Measurements from ENCODE around the gene SUSD1.

- TF ChIP-seq, protein P1, sequence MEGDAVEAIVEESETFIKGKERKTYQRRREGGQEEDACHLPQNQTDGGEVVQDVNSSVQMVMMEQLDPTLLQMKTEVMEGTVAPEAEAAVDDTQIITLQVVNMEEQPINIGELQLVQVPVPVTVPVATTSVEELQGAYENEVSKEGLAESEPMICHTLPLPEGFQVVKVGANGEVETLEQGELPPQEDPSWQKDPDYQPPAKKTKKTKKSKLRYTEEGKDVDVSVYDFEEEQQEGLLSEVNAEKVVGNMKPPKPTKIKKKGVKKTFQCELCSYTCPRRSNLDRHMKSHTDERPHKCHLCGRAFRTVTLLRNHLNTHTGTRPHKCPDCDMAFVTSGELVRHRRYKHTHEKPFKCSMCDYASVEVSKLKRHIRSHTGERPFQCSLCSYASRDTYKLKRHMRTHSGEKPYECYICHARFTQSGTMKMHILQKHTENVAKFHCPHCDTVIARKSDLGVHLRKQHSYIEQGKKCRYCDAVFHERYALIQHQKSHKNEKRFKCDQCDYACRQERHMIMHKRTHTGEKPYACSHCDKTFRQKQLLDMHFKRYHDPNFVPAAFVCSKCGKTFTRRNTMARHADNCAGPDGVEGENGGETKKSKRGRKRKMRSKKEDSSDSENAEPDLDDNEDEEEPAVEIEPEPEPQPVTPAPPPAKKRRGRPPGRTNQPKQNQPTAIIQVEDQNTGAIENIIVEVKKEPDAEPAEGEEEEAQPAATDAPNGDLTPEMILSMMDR (IDR thresholded peaks at IDR 0.05), result no peak
- TF ChIP-seq POLR2A (IDR thresholded peaks at IDR 0.05) (no peak), POLR2AphosphoS5 (IDR thresholded peaks at IDR 0.05) (no peak), EP300 (IDR thresholded peaks at IDR 0.05) (no peak)
Observed at GRCh38 chr9:111999319-111999718, 175.8 kb downstream of the SUSD1 start.

Measured in stomach (tissue), 4 donors.